Gastrocnemius medialis (tissue), 4 donors: ENCODE data around the gene AAMDC.

Experiments
- CTCF ChIP-seq, 5 experiments: fragments of 450-650 bp in 3 of 5; fragments of 200-600 bp in 2 of 5; sonication (generic) in 2 of 5; IDR thresholded peaks in 4 of 5; conservative IDR thresholded peaks in 1 of 5; 1 replicate in 4 of 5; 2 replicates in 1 of 5; pipeline ENCODE4 v1.5.1; 2016 to 2019; ENCODE audit warnings: antibody characterized with exemption in 5 of 5, mild to moderate bottlenecking in 3 of 5, moderate library complexity in 3 of 5
- POLR2A ChIP-seq, 2 donors: fragments of 450-650 bp; IDR thresholded peaks; one replicate each; pipeline ENCODE4 v1.6.1; 2017; ENCODE audit warnings: antibody characterized with exemption in 2 of 2, mild to moderate bottlenecking in 2 of 2, moderate library complexity in 2 of 2

GRCh38 chr11:77868744-77869143 is 47.8 kb downstream of the AAMDC start:
- TF ChIP-seq CTCF (IDR thresholded peaks at IDR 0.05 in 4 of 5, conservative IDR thresholded peaks at IDR 0.05 in 1 of 5): no peak
- TF ChIP-seq POLR2A (IDR thresholded peaks at IDR 0.05): no peak
